K562 (cell line): ENCODE measurements around the gene ZBTB20. TPM values are rescaled to one million over a fixed set of nuclear protein-coding genes. Genes with fewer than 3 reads are reported as not detected.

ENCODE experiments used
- ATAC-seq: fragments of 200-7000 bp; cut with Tn5 transposase; 3 replicates; pipeline ENCODE4 v1.9.1; 2020; ENCODE audit warnings: moderate library complexity
- BruUV-seq: library from RNA; stranded (reverse); fragments of 400-500 nt; replicated peaks from 2 replicates; lab custom pipeline; 2021; lab: Mats Ljungman, UMichigan
- CTCF ChIA-PET: fragments of 300-600 bp; formaldehyde crosslinking; extraction: SDS; loops from one replicate; lab custom pipeline; 2021; ENCODE audit warnings: low intra/inter-chr PET ratio; lab: Yijun Ruan, JAX
- POLR2A ChIA-PET: fragments of 300-600, 350-650 bp; sonication (Branson Sonifier 250); formaldehyde crosslinking; extraction: SDS; loops from one replicate; lab custom pipeline; 2021; ENCODE audit warnings: antibody characterized with exemption, inconsistent platforms; lab: Yijun Ruan, JAX
- DNase-seq, 4 experiments: peaks; one replicate each; pipeline versions ENCODE4 v3.0.0 to v3.0.0-alpha.2; 2011 to 2018; ENCODE audit warnings: low spot score in 3 of 4, mixed read lengths in 3 of 4; ENCODE audit errors: extremely low read depth in 1 of 4
- FAIRE-seq: peaks from 2 replicates; lab custom pipeline; 2011; peaks lifted over from hg19 to GRCh38; lab: Jason Lieb, UNC
- H2AFZ ChIP-seq: 2 replicates; pipeline ENCODE4 v1.6.0; 2011; ENCODE audit warnings: low read depth, low read length, control low read depth, inconsistent platforms
- H3K27ac ChIP-seq: fragments of 200-600 bp; 3 replicates; pipeline ENCODE4 v1.8.0; 2011; ENCODE audit warnings: low read depth, mild to moderate bottlenecking, control low read depth, inconsistent platforms, low read length, moderate library complexity, mixed read lengths; ENCODE audit errors: extremely low read depth
- H3K27me3 ChIP-seq, 2 experiments: fragments of 300-600 bp in 1 of 2; 2 replicates in 1 of 2; 3 replicates in 1 of 2; pipeline versions ENCODE4 v1.6.0 to v1.8.0; 2011; ENCODE audit warnings: inconsistent platforms in 2 of 2, low read length in 2 of 2, mild to moderate bottlenecking in 1 of 2, mixed read lengths in 1 of 2, moderate library complexity in 1 of 2; ENCODE audit not compliant: control insufficient read depth in 2 of 2, insufficient read depth in 2 of 2
- H3K36me3 ChIP-seq: fragments of 300-600 bp; 3 replicates; pipeline ENCODE4 v1.8.0; 2011; ENCODE audit warnings: mild to moderate bottlenecking, low read length, inconsistent platforms; ENCODE audit not compliant: control insufficient read depth, insufficient read depth
- H3K4me1 ChIP-seq, 2 experiments: fragments of 200-600 bp in 1 of 2; replicated peaks in 1 of 2; 2 replicates in 1 of 2; 3 replicates in 1 of 2; pipeline versions ENCODE4 v1.5.1 to v1.8.0; 2011; ENCODE audit warnings: inconsistent platforms in 2 of 2, low read length in 2 of 2, mild to moderate bottlenecking in 1 of 2, mixed read lengths in 1 of 2, moderate library complexity in 1 of 2; ENCODE audit not compliant: control insufficient read depth in 2 of 2, insufficient read depth in 2 of 2
- H3K4me2 ChIP-seq: 2 replicates; pipeline ENCODE4 v1.6.1; 2011; ENCODE audit warnings: low read length, control low read depth, inconsistent platforms, mixed read lengths; ENCODE audit not compliant: insufficient read depth
- H3K4me3 ChIP-seq: fragments of 200-600 bp; sonication (generic), shearing (Covaris generic); 2 replicates; pipeline ENCODE4 v1.5.1; 2016; ENCODE audit warnings: control low read depth, inconsistent platforms
- H3K79me2 ChIP-seq: fragments of 200-600 bp; 3 replicates; pipeline ENCODE4 v1.8.0; 2011; ENCODE audit warnings: low read length, inconsistent platforms; ENCODE audit not compliant: control insufficient read depth, insufficient read depth
- H3K9ac ChIP-seq, 2 experiments: 2 replicates each; pipeline versions ENCODE4 v1.6.0 to v1.6.1; 2011; ENCODE audit warnings: low read depth in 2 of 2, low read length in 2 of 2, control low read depth in 1 of 2, inconsistent platforms in 1 of 2, mild to moderate bottlenecking in 1 of 2, mixed read lengths in 1 of 2; ENCODE audit not compliant: insufficient read depth in 1 of 2
- H3K9me1 ChIP-seq: one replicate; pipeline ENCODE4 v1.6.0; 2011; ENCODE audit warnings: inconsistent platforms, mild to moderate bottlenecking, low read length, moderate library complexity; ENCODE audit not compliant: control insufficient read depth, insufficient read depth
- H3K9me3 ChIP-seq: replicated peaks from 2 replicates; pipeline ENCODE4 v1.5.1; 2011; ENCODE audit warnings: low read depth, low read length, inconsistent platforms; ENCODE audit not compliant: control insufficient read depth, insufficient read depth
- H4K20me1 ChIP-seq: replicated peaks from 2 replicates; pipeline ENCODE4 v1.6.1; 2011; ENCODE audit warnings: low read length, inconsistent platforms, mixed read lengths; ENCODE audit not compliant: control insufficient read depth, insufficient read depth
- ARID3B ChIP-seq: fragments of 250-450 bp; sonication (Bioruptor Pico); IDR thresholded peaks from 2 replicates; pipeline ENCODE4 v1.4.0; 2020; ENCODE audit warnings: borderline replicate concordance
- BHLHE40 ChIP-seq: IDR thresholded peaks from 2 replicates; pipeline ENCODE4 v1.6.1; 2011; ENCODE audit warnings: low read length, improper control_type of control experiment
- CEBPB ChIP-seq: fragments of 450-650 bp; IDR thresholded peaks from 2 replicates; pipeline ENCODE4 v1.6.1; 2016; ENCODE audit warnings: missing genetic modification characterization, missing compliant biosample characterization
- JUNB ChIP-seq: fragments of 450-650 bp; formaldehyde crosslinking; conservative IDR thresholded peaks from 2 replicates; pipeline ENCODE4 v1.4.0; 2020; ENCODE audit warnings: mild to moderate bottlenecking
- MAFF ChIP-seq: IDR thresholded peaks from 2 replicates; pipeline ENCODE4 v1.6.1; 2012; ENCODE audit warnings: low read length, improper control_type of control experiment
- MCM7 ChIP-seq, 2 experiments: fragments of 450-650 bp; IDR thresholded peaks; 2 replicates each; pipeline ENCODE4 v1.6.1; 2016 to 2018
- MXD1 ChIP-seq: fragments of 250-450 bp; sonication (Bioruptor Pico); IDR thresholded peaks from 2 replicates; pipeline ENCODE4 v1.8.0; 2021; ENCODE audit warnings: borderline replicate concordance, mild to moderate bottlenecking, moderate library complexity; ENCODE audit not compliant: poor library complexity, severe bottlenecking
- NR4A1 ChIP-seq, 2 experiments: fragments of 250-450 bp in 1 of 2; fragments of 450-650 bp in 1 of 2; sonication (Bioruptor Pico) in 1 of 2; IDR thresholded peaks; 2 replicates each; pipeline versions ENCODE4 v1.4.0 to v1.6.1; 2016 to 2020; ENCODE audit warnings: mild to moderate bottlenecking in 2 of 2, missing compliant biosample characterization in 1 of 2, missing genetic modification characterization in 1 of 2, moderate library complexity in 1 of 2
- XRCC4 ChIP-seq: IDR thresholded peaks from one replicate; pipeline ENCODE4 v1.6.1; 2011; ENCODE audit not compliant: insufficient read depth, insufficient read length; ENCODE audit errors: extremely low read depth
- WGBS: fragments of 100-300 bp; shearing (Covaris generic); methylation state at CpG from one replicate; pipeline ENCODE4 v1.1.6; 2016; ENCODE audit warnings: low coverage, mixed read lengths; ENCODE audit not compliant: insufficient coverage; ENCODE audit errors: missing lambda C conversion rate; 5-methylcytosine and 5-hydroxymethylcytosine counted together
- in situ Hi-C: fragments of 300-500 bp; cut with MboI; formaldehyde crosslinking; loops from 4 replicates; pipeline ENCODE4 v1.15.0; 2018; ENCODE audit warnings: inconsistent platforms, mixed read lengths
- intact Hi-C: fragments of 100-400 bp; cut with micrococcal nuclease; formaldehyde crosslinking; loops from 2 replicates; pipeline ENCODE4 v1.14.2; 2022
- polyA plus RNA-seq, 8 experiments: library from polyadenylated mRNA; depleted of rRNA in 4 of 8; stranded (reverse) in 5 of 8; unstranded in 3 of 8; fragments of >200 nt; fragmentation: Nextera tagmentation in 2 of 8; fragmentation: Illumina TruSeq in 1 of 8; extraction: Ambion mirVana in 2 of 8; extraction: Trizol in 1 of 8; gene quantifications; 2 replicates each; pipeline versions ENCODE4 v1.2.1 to v1.2.3, GENCODE V29; 2011 to 2014; ENCODE audit warnings: inconsistent platforms in 1 of 8, missing spikeins in 1 of 8
- total RNA-seq, 7 experiments: library from RNA; depleted of rRNA in 6 of 7; stranded (reverse); fragments of >200 nt in 6 of 7; fragmentation: Illumina TruSeq in 2 of 7; extraction: Trizol in 2 of 7; gene quantifications; 2 replicates each; pipeline versions ENCODE4 v1.2.1 to v1.2.3, GENCODE V29; 2011 to 2021; ENCODE audit warnings: low replicate concordance in 1 of 7

The ZBTB20 gene
- total and polyA plus RNA-seq, 9 of the 15 experiments (the other 6 are each of a cell fraction or from before 2014, with no cell fraction given), result 0.17 to 1.7 (median 0.45) TPM

GRCh38 chr3:114389156-114389555 is 757.9 kb downstream of the ZBTB20 start:
- no peaks in the 10 kb centered on the region for H3K9me3 ChIP-seq
- CTCF ChIA-PET, result no interaction called here
- 34% methylated on average over 3 of the region's 4 CpGs for WGBS

More at GRCh38 chr3:114389156-114389555, 757.9 kb downstream of the ZBTB20 start:
- Histone ChIP-seq H3K4me2 (no peak overlapping the region), H3K79me2 (no peaks in the 10 kb centered on the region)
- no peak for ATAC-seq
- DNase-seq, result no peak
- no TSS peak for BruUV-seq
- no peak for FAIRE-seq
- TF ChIP-seq NR4A1 (CRISPR knock-in tag; IDR thresholded peaks at IDR 0.05) (no peak), NR4A1 (tag; IDR thresholded peaks at IDR 0.05) (no peak), XRCC4 (no peak), JUNB (CRISPR knock-in tag) (no peak), MXD1 (CRISPR knock-in tag) (no peak), MCM7 (IDR thresholded peaks at IDR 0.05) (no peak), MAFF (no peak), ARID3B (CRISPR knock-in tag) (no peak), BHLHE40 (no peak), CEBPB (tag) (no peak)
- TF ChIP-seq, all 486 proteins: peak for 0
- Histone ChIP-seq H4K20me1 (no peaks in the 10 kb centered on the region), H3K4me3 (no peak overlapping the region), H3K27ac (no peak overlapping the region), H3K4me1 (no peaks in the 10 kb centered on the region), H3K27me3 (no peaks in the 10 kb centered on the region), H3K9ac (no peak overlapping the region), H2AFZ (no peak overlapping the region), H3K9me1 (no peaks in the 10 kb centered on the region), H3K36me3 (no peaks in the 10 kb centered on the region)
- in situ Hi-C loops (no loop called here), intact Hi-C loops (loop anchor here (10.0 kb wide), 1 partner anchor 1426 kb away; no protein-coding TSS in a partner anchor)
- POLR2A ChIA-PET, result interaction anchor here (0.6 kb wide), 1 partner anchor 17 kb away, joined by 4 read pairs; no protein-coding TSS in a partner anchor
